ACHN (cell line): Measurements from ENCODE around the gene SCFD2.

Experiments
- DNase-seq: peaks from one replicate; pipeline ENCODE4 v3.0.0-alpha.2; 2015
- in situ Hi-C: cut with HindIII; loops from 2 replicates; pipeline ENCODE4 v1.10.0; 2017; ENCODE audit warnings: low sequenced_read_pairs, low pct_ligation_motif_present, low pct_unique_long_range_greater_than_20kb

SCFD2 gene

GRCh38 chr4:52939739-52940138 is 426.1 kb downstream of the SCFD2 start:
- no peak for DNase-seq

GRCh38 chr4:52939325-52939724 is 426.5 kb downstream of the SCFD2 start:
- in situ Hi-C loops = no loop called here
- DNase-seq = no peak

More at GRCh38 chr4:52939739-52940138, 426.1 kb downstream of the SCFD2 start:
- in situ Hi-C loops = no loop called here

DNA sequence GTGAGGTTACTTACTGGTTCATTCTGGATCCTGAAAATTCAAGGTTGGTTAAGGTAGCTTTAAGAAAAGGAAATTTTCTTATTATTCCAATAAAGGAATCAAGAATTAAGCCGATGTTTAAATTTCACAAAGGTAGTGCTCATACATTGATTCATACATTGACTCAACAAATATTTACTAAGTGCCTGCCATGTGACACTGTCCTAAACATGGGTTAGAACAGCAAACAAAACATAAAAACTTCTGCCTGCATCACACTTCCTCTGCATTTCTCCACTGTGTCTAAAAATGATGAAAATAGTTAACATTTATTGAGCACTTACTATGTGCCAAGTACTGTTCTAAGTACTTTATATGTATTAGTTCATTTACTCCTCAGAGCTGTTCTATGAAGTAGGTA is 428.0 kb downstream of the SCFD2 start:
- in situ Hi-C loops = no loop called here

GRCh38 chr4:52936729-52937128 is 429.1 kb downstream of the SCFD2 start:
- DNase-seq = no peak
- in situ Hi-C loops = no loop called here

More for the DNA sequence above, 428.0 kb downstream of the SCFD2 start:
- no peak for DNase-seq

GRCh38 chr4:52935317-52935716 is 430.5 kb downstream of the SCFD2 start:
- in situ Hi-C loops = no loop called here
- no peak for DNase-seq

- in situ Hi-C loops = no loop called here
- DNase-seq = no peak
Observed at GRCh38 chr4:52933738-52934137, 432.1 kb downstream of the SCFD2 start.

DNA sequence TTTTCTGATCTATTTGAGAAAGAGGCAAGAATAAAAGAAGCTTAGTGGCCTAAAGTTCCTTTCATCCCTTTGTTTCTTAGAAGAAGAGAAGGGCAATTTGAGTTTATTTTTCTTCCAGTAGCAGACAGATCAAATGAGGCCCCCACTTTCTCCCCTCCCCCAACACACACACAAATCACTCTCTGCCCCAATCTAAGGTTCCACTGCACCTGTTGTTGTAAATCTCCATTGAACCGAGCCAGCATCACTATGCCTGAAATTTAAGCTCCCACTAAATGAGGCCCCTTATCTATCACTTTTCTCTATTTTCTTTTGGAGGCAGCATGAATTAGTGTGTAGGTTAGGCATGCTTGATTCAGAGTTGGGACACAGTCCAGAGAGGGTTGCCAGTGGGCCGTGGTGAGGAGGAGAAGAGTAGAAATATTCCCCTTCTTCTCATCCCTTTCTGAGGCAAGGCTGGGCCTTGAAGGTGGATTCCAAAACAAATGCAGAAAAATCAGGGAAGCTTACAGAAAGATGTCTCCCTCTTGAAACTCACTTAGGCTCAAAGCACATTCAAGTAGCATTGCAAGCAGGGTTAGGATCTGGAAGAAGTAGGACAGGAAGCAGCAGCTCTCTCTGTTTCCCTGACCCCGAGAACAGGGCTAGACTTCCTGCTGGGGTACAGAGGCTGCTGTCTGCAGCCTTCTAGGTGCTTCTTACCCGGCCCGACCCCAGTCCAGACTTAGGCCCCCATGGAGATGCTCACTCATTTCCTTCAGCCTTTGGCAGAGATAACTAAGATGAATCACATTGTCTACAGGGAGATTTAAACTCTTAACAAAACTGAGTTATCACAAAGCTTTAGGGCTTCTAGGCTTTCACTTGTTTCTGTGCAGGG is 433.0 kb downstream of the SCFD2 start:
- in situ Hi-C loops = no loop called here

DNA sequence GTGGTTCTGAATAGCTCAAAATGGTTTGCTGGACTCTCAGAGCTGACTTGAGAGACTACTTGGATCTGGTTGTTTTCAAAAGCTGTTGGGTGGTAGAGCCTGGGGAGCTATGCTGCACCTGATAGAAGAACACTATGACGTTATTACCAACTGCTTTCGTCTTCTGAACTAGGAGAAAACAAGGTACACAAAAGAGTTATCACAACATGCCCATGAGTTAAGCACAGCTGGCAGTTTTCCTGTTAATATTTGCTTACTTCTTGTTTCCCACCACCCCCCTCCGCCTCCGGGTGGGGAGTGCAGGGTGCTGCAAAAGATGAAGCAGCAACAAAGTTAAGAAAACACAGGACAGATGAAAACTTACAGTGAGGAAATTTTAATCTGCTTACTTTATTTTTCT is 434.6 kb downstream of the SCFD2 start:
- no peak for DNase-seq
- in situ Hi-C loops = no loop called here

More for the DNA sequence above, 433.0 kb downstream of the SCFD2 start:
- DNase-seq = no peak

DNA sequence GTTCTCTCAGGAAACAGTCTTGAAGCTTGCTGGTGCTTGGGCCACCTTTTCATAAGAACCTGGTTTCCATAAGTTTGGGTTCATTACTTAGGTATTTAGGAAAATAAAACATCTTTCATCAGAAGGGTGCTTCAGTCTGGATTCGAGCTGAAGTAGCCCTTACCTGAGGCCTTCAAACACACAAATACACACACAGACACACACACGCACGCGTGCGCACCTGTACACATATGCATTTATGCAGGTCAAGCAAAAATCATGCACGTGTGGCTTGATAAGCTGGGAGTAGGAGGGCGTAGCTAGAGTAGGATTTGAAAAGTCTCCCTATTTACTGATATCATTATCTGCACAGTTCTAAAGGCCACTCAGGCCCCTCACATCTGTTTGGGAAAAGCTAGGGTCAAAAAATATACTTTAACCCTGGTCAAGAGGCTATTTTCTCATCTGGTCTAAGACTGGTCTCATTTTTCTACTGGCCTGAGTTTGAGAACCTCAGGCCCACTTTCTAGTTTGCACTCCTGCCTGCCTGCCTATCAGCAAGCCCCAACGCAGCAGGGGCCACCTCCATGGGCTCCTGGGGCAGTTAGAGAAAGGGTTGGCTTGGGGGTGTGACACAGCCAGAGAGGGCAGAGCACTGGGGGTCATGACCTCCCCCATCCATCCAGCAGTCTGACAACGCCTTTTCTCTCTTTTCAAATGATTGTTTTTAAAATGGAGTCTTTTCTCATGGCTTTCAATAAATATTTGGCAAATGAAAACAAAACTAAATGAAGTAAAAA is 439.5 kb downstream of the SCFD2 start:
- in situ Hi-C loops = no loop called here
- no peak for DNase-seq

DNA sequence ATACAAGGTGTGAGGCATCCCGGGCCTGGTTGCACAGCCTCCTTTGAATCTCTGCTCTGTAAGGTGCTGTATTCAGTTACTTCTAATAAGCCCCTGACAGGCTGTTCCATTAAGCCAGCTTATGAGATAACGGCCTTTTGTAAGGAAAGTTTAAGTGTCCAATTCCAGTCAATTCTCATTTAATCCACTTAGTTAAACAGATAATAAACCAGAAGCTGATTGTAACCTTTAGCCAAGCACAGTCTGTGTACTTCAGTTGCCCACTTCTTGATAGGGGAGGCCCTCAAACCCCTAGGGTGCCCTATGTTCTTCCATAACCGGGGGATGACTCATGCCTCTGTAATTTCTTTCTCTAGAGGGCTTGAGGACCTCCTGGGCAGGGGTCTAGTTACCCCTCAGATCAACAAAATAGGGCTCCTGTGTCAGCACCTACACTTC is 440.3 kb downstream of the SCFD2 start:
- in situ Hi-C loops = no loop called here
- DNase-seq = no peak

GRCh38 chr4:52919461-52919860 is 446.4 kb downstream of the SCFD2 start:
- in situ Hi-C loops = no loop called here
- DNase-seq = no peak

DNA sequence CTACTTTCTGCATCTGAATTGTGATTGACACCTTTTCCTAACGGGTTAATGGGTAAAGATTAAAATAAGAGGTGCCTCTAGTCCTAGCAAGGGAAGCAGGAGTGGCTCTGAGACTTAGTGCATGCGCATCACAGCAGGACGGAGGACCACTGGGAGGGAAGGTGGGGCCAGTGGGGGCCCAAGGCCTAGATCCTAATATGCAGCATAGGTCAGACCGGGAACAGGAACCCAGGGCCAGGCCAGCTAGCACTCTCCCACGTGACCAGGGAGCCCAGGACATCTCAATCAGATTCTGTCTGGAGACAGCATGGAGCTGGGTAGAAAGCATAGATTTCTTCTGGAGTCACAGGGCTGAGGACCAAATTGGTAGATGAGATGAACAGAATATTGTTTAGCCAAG is 448.0 kb downstream of the SCFD2 start:
- in situ Hi-C loops = no loop called here

GRCh38 chr4:52915730-52916300 is 450.0 kb downstream of the SCFD2 start:
- DNase-seq = no peak
- in situ Hi-C loops = no loop called here

More for the DNA sequence above, 448.0 kb downstream of the SCFD2 start:
- DNase-seq = no peak

DNA sequence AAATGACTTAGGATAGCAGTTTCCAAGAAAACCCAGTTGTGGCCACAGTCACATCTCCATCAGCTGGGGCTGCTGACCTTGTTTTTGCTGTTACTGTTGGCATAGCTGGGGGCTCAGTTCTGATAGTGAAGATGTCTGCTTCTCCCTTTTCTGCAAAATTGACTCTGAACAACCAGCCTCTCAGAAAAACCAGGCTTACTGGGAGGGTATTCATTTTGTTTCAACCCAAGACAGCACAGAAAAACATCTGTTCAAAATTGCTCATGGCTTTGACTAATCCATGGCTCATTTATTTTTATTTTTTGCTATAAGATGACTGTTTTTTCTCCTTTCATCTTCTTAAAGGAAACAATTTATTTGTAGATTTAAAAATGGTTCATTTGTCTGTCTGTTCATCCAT is 450.7 kb downstream of the SCFD2 start:
- in situ Hi-C loops = no loop called here
- DNase-seq = no peak

DNA sequence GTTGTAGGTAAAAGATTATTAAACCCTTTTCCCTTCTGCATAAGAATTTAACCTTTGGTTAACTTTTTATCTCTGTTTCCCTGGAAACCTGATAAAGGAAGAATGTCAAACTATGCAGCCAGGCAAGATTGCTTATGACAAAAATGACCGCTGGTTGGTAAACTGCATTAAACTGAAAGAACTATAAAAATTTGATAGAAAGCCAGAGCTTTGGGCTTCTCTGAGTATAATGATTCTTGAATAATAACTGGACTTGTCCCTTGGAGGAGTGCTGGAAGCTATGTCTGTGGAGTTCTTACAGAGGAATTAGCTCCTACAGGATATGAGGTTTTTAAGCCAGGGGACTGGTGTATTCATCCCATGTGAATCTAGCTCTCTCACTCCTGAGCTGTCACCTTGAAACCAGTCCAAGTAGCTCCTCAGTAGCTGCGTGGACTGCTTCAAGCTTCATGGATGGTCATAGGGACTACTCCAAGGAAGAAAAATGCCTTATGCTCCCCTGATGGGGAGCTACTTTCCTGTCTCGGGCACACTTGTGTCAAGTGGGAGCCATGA is 451.7 kb downstream of the SCFD2 start:
- DNase-seq = no peak
- in situ Hi-C loops = no loop called here

- in situ Hi-C loops = no loop called here
- DNase-seq = no peak
Observed at GRCh38 chr4:52912608-52913007, 453.3 kb downstream of the SCFD2 start.

GRCh38 chr4:52911684-52912294 is 454.1 kb downstream of the SCFD2 start:
- in situ Hi-C loops = no loop called here

GRCh38 chr4:52910115-52910514 is 455.7 kb downstream of the SCFD2 start:
- DNase-seq = no peak
- in situ Hi-C loops = no loop called here

More at GRCh38 chr4:52911684-52912294, 454.1 kb downstream of the SCFD2 start:
- peak; percentile 71 for DNase-seq
